PC-9 (cell line): ENCODE results near the gene MYL6.

Source experiments
- CTCF ChIP-seq: fragments of 200-600 bp; sonication (generic); conservative IDR thresholded peaks from 2 replicates; pipeline ENCODE4 v1.6.1; 2017; ENCODE audit warnings: mixed run types, antibody characterized with exemption, mild to moderate bottlenecking, moderate library complexity
- EZH2 ChIP-seq: fragments of 200-600 bp; sonication (generic); IDR thresholded peaks from 2 replicates; pipeline ENCODE4 v1.8.0; 2017; ENCODE audit warnings: antibody characterized with exemption, low read depth

DNA sequence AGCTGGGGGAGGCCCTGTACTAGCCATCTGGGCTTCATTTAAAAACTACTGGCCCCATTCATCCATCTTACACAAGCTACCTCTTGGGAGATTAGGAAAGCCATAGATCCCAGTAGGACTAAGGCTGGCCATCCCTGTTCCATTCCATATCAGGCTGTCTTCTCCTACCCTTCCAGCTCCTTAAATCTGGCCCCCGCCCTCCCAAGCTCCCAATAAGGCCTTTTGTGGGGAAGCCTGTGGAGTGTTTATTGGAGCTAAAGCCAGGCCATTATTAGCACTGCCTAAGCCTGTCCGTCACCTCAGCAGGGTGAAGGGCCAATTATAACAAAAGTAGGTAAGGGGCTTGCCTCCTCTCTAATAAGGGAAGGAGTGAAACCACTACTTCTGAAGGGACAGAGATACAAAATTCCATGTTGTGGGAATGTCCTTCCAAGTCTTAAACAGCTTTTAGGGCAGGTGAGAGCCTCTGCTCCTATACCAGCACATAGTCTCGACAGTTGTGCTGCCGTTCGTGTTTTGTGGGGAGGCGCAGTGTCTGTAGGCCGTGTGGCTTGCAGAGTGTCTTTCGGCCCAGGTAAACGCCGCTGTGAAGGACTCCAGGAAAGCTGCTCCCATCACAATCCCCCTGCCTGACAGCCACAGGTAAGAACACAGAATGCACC, 3.7 kb downstream of the MYL6 start:
- TF ChIP-seq CTCF (no peak), EZH2 (no peak)
